RWPE2 (cell line): ENCODE data around the gene ANTXR1.

ENCODE experiments used
- ATAC-seq: fragments of 200-7000 bp; cut with Tn5 transposase; 3 replicates; pipeline ENCODE4 v1.9.1; 2021; ENCODE audit warnings: low read depth
- DNase-seq: peaks from one replicate; pipeline ENCODE4 v3.0.0-alpha.2; 2020; ENCODE audit warnings: low spot score
- H3K27ac ChIP-seq: fragments of 450-650 bp; 2 replicates; pipeline ENCODE4 v1.5.1; 2017; ENCODE audit warnings: mild to moderate bottlenecking; ENCODE audit not compliant: poor library complexity, severe bottlenecking
- H3K27me3 ChIP-seq: fragments of 250-450 bp; sonication (Bioruptor Pico); 2 replicates; pipeline ENCODE4 v1.5.1; 2021; ENCODE audit warnings: mild to moderate bottlenecking, moderate library complexity; ENCODE audit not compliant: insufficient read depth, poor library complexity, severe bottlenecking
- H3K36me3 ChIP-seq: fragments of 250-450 bp; sonication (Bioruptor Pico); 2 replicates; pipeline ENCODE4 v1.5.1; 2020; ENCODE audit warnings: low read depth, mild to moderate bottlenecking, moderate library complexity
- H3K4me1 ChIP-seq: fragments of 250-450 bp; sonication (Bioruptor Pico); 2 replicates; pipeline ENCODE4 v1.5.1; 2021; ENCODE audit warnings: mild to moderate bottlenecking, moderate library complexity; ENCODE audit not compliant: insufficient read depth, poor library complexity, severe bottlenecking
- H3K4me3 ChIP-seq: fragments of 250-450 bp; sonication (Bioruptor Pico); 2 replicates; pipeline ENCODE4 v1.5.1; 2021; ENCODE audit warnings: mild to moderate bottlenecking, moderate library complexity; ENCODE audit not compliant: severe bottlenecking
- H3K9me3 ChIP-seq: fragments of 250-450 bp; sonication (Bioruptor Pico); 2 replicates; pipeline ENCODE4 v1.5.1; 2021; ENCODE audit warnings: mild to moderate bottlenecking, moderate library complexity; ENCODE audit not compliant: severe bottlenecking
- TF ChIP-seq, protein P1 (sequence below): fragments of 450-650 bp; IDR thresholded peaks from one replicate; pipeline ENCODE4 v1.5.1; 2017; ENCODE audit warnings: mild to moderate bottlenecking, moderate library complexity; ENCODE audit not compliant: poor library complexity, severe bottlenecking

The ANTXR1 gene

DNA sequence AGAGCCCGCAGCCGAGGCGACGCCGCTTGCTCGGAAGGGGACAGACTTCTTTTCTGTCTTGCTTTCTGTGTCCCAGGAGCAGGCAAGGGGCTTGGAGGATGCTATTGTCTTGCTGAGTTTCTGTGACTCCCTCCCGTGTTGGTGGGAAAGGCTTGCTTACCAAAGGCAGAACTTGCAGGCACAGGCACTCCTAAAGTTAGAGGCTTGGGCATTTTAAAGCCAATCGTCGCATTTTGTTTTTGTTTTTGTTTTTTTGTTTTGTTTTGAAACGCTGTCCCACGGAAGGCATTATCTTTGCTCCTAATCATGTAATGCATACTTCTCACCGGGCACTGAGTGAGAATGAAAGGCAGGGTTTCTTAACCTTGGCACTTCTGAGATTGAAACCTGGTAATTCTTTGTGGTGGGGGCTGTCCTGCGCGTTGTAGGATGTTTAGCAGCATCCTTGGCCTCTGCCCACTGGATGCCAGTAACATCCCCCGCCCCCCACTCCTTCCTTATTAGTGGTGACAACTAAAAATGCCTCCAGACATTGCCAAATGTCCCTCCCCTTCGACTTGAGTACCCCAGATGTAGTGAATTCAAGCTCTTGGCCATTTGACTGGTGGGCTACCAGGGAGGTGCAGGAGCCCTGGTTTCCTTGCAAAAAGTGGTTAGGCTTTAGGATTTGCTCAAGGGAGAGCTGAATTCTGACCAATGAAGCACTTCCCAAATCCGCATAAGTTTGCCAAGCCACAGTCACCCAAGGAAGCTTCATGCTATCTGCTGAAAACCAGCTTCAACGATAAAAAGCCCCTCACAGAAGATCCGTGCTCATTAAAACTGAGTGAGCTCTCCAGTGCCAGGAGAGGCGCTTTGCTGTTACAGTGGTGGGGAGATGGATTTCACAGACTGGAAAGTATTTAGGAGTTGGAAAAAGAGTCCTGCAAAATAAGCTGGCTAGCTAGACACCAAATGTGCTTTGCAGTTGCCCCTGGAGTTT lies 1.2 kb downstream of the ANTXR1 start:
- peak overlapping the region; percentile 90 for H3K4me3 ChIP-seq
- ATAC-seq = 0 out of 3 replicates have a peak, but pooled peaks have one; percentile 7
- no peaks in the 10 kb centered on the region for H3K9me3 ChIP-seq
- TF ChIP-seq, protein P1, sequence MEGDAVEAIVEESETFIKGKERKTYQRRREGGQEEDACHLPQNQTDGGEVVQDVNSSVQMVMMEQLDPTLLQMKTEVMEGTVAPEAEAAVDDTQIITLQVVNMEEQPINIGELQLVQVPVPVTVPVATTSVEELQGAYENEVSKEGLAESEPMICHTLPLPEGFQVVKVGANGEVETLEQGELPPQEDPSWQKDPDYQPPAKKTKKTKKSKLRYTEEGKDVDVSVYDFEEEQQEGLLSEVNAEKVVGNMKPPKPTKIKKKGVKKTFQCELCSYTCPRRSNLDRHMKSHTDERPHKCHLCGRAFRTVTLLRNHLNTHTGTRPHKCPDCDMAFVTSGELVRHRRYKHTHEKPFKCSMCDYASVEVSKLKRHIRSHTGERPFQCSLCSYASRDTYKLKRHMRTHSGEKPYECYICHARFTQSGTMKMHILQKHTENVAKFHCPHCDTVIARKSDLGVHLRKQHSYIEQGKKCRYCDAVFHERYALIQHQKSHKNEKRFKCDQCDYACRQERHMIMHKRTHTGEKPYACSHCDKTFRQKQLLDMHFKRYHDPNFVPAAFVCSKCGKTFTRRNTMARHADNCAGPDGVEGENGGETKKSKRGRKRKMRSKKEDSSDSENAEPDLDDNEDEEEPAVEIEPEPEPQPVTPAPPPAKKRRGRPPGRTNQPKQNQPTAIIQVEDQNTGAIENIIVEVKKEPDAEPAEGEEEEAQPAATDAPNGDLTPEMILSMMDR = no peak
- peak overlapping the region; percentile 30 for H3K27ac ChIP-seq
- H3K36me3 ChIP-seq = no peaks in the 10 kb centered on the region
- peaks cover 24% of the 10 kb centered on the region for H3K4me1 ChIP-seq
- DNase-seq = no peak
- no peaks in the 10 kb centered on the region for H3K27me3 ChIP-seq

- ATAC-seq (no peak), DNase-seq (no peak)
- Histone ChIP-seq H3K4me1 (peaks cover 46% of the 10 kb centered on the region), H3K9me3 (no peaks in the 10 kb centered on the region), H3K27me3 (no peaks in the 10 kb centered on the region), H3K27ac (no peak overlapping the region), H3K36me3 (no peaks in the 10 kb centered on the region), H3K4me3 (no peak overlapping the region)
- TF ChIP-seq, protein P1 = no peak
These were observed 4.1 kb downstream of the ANTXR1 start for GRCh38 chr2:69017080-69017479.

GRCh38 chr2:69017835-69018234 lies 4.9 kb downstream of the ANTXR1 start:
- H3K27ac ChIP-seq = no peak overlapping the region
- no peaks in the 10 kb centered on the region for H3K36me3 ChIP-seq
- ATAC-seq (no peak), DNase-seq (no peak)
- no peaks in the 10 kb centered on the region for H3K27me3 ChIP-seq
- TF ChIP-seq, protein P1 = no peak
- H3K4me1 ChIP-seq = peaks cover 51% of the 10 kb centered on the region
- H3K4me3 ChIP-seq = no peak overlapping the region
- no peaks in the 10 kb centered on the region for H3K9me3 ChIP-seq

DNA sequence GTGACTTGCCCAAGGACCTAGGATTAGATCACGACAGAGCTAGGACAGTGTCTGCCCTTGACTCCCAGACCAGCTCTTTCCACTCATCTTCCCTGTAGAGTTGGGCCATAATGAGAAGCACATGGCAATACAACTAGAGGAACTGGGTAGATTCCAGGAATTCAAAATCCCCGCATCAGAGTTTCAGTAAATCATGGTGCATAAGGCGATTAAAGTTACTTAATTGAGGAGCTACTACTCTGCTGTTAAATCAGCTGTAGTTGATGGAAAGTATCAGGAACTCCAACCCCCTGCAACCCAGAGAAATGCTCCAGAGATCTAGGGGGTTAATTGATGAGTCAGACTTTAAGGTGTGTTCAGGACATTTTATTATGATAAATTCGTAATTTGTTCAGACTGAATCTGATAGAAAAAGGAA lies 5.7 kb downstream of the ANTXR1 start:
- DNase-seq (no peak), ATAC-seq (no peak)
- no peaks in the 10 kb centered on the region for H3K9me3 ChIP-seq
- TF ChIP-seq, protein P1 = no peak
- no peak overlapping the region for H3K4me3 ChIP-seq
- H3K27me3 ChIP-seq = no peaks in the 10 kb centered on the region
- no peaks in the 10 kb centered on the region for H3K36me3 ChIP-seq
- H3K4me1 ChIP-seq = peaks cover 52% of the 10 kb centered on the region
- no peak overlapping the region for H3K27ac ChIP-seq
